H1 (cell line): ENCODE measurements around the gene WWP2. TPM values are rescaled to one million over a fixed set of nuclear protein-coding genes. Genes with fewer than 3 reads are reported as not detected.

Experiments
- CTCF ChIA-PET: fragments of 300-600 bp; sonication (Branson Sonifier 250); formaldehyde crosslinking; loops from one replicate; lab custom pipeline; 2021; ENCODE audit not compliant: partially characterized antibody; lab: Charles Lee
- POLR2A ChIA-PET: fragments of 300-600 bp; sonication (Branson Sonifier 250); formaldehyde crosslinking; loops from one replicate; lab custom pipeline; 2021; ENCODE audit warnings: inconsistent platforms; ENCODE audit not compliant: partially characterized antibody; lab: Charles Lee
- DNase-seq, 2 experiments: peaks; one replicate each; pipeline versions ENCODE4 v3.0.0 to v3.0.0-alpha.2; 2010 to 2022; ENCODE audit warnings: low spot score in 2 of 2, low read depth in 1 of 2, mixed read lengths in 1 of 2
- FAIRE-seq: peaks from 2 replicates; lab custom pipeline; 2011; peaks lifted over from hg19 to GRCh38; lab: Jason Lieb, UNC
- H2AFZ ChIP-seq: 2 replicates; pipeline ENCODE4 v1.8.1; 2012; ENCODE audit warnings: low read length, inconsistent platforms
- H2AK5ac ChIP-seq: 2 replicates; pipeline ENCODE4 v1.6.1; 2013; ENCODE audit warnings: low read depth, low read length
- H2BK120ac ChIP-seq: replicated peaks from 2 replicates; pipeline ENCODE3; 2013; ENCODE audit warnings: low read depth, low read length, inconsistent platforms
- H2BK12ac ChIP-seq: 2 replicates; pipeline ENCODE4 v1.6.1; 2013; ENCODE audit warnings: low read depth, low read length
- H2BK15ac ChIP-seq: 2 replicates; pipeline ENCODE4 v1.6.1; 2013; ENCODE audit warnings: low read length
- H2BK20ac ChIP-seq: 2 replicates; pipeline ENCODE4 v1.6.1; 2013; ENCODE audit warnings: low read length
- H2BK5ac ChIP-seq: 2 replicates; pipeline ENCODE4 v1.6.1; 2013; ENCODE audit warnings: low read depth, low read length
- H3K14ac ChIP-seq: 2 replicates; pipeline ENCODE4 v1.6.1; 2013; ENCODE audit warnings: inconsistent platforms; ENCODE audit not compliant: insufficient read length
- H3K18ac ChIP-seq: 2 replicates; pipeline ENCODE4 v1.6.1; 2013; ENCODE audit warnings: low read length; ENCODE audit errors: extremely low read depth
- H3K23ac ChIP-seq: 2 replicates; pipeline ENCODE4 v1.6.1; 2013; ENCODE audit warnings: inconsistent platforms; ENCODE audit not compliant: insufficient read length
- H3K23me2 ChIP-seq: 2 replicates; pipeline ENCODE4 v1.6.1; 2013; ENCODE audit warnings: low read depth, low read length
- H3K27ac ChIP-seq: 2 replicates; pipeline ENCODE4 v1.6.1; 2011; ENCODE audit warnings: low read depth, low read length, inconsistent platforms
- H3K27me3 ChIP-seq, 4 experiments: replicated peaks in 1 of 4; 1 replicate in 1 of 4; 2 replicates in 3 of 4; pipeline versions ENCODE4 v1.6.1 to v1.8.1; 2011 to 2013; ENCODE audit warnings: low read length in 3 of 4, mild to moderate bottlenecking in 3 of 4, inconsistent platforms in 2 of 4, mixed read lengths in 2 of 4, moderate library complexity in 1 of 4; ENCODE audit not compliant: control insufficient read depth in 3 of 4, insufficient read depth in 3 of 4; ENCODE audit errors: extremely low read depth in 1 of 4
- H3K36me3 ChIP-seq, 4 experiments: 2 replicates each; pipeline versions ENCODE4 v1.6.1 to v1.8.1; 2011 to 2013; ENCODE audit warnings: mild to moderate bottlenecking in 4 of 4, low read length in 3 of 4, moderate library complexity in 2 of 4, control low read depth in 1 of 4, inconsistent platforms in 1 of 4; ENCODE audit not compliant: insufficient read depth in 4 of 4, control insufficient read depth in 2 of 4
- H3K4ac ChIP-seq: replicated peaks from 2 replicates; pipeline ENCODE3; 2013; ENCODE audit warnings: low read length, low read depth, mixed read lengths, inconsistent platforms; ENCODE audit not compliant: insufficient read length
- H3K4me1 ChIP-seq, 4 experiments: replicated peaks in 1 of 4; 1 replicate in 1 of 4; 2 replicates in 3 of 4; pipeline versions ENCODE4 v1.6.1 to v1.8.1; 2011 to 2013; ENCODE audit warnings: low read length in 3 of 4, inconsistent platforms in 2 of 4, mixed read lengths in 1 of 4; ENCODE audit not compliant: insufficient read depth in 4 of 4, control insufficient read depth in 3 of 4
- H3K4me2 ChIP-seq, 2 experiments: 2 replicates each; pipeline versions ENCODE4 v1.6.1 to v1.8.1; 2011 to 2013; ENCODE audit warnings: low read depth in 2 of 2, low read length in 2 of 2, control low read depth in 1 of 2, inconsistent platforms in 1 of 2, mild to moderate bottlenecking in 1 of 2; ENCODE audit not compliant: insufficient read depth in 1 of 2
- H3K4me3 ChIP-seq, 4 experiments: fragments of 200-600, 300-600 bp in 1 of 4; sonication (generic), shearing (Covaris generic), sonication (Bioruptor Twin) in 1 of 4; 2 replicates each; pipeline versions ENCODE4 v1.5.1 to v1.8.1; 2011 to 2016; ENCODE audit warnings: low read length in 4 of 4, low read depth in 3 of 4, control low read depth in 2 of 4, inconsistent platforms in 2 of 4, mild to moderate bottlenecking in 2 of 4, mixed read lengths in 1 of 4, moderate library complexity in 1 of 4; ENCODE audit not compliant: insufficient read depth in 2 of 4; ENCODE audit errors: extremely low read depth in 1 of 4
- H3K56ac ChIP-seq: replicated peaks from 2 replicates; pipeline ENCODE3; 2013; ENCODE audit warnings: low read depth, mild to moderate bottlenecking, mixed read lengths, low read length, inconsistent platforms; ENCODE audit not compliant: insufficient read length
- H3K79me1 ChIP-seq: 2 replicates; pipeline ENCODE4 v1.6.1; 2013; ENCODE audit warnings: low read depth, low read length, control low read depth
- H3K79me2 ChIP-seq, 2 experiments: 2 replicates each; pipeline versions ENCODE4 v1.6.1 to v1.8.1; 2012 to 2013; ENCODE audit warnings: low read length in 2 of 2, mild to moderate bottlenecking in 2 of 2, inconsistent platforms in 1 of 2; ENCODE audit not compliant: insufficient read depth in 2 of 2, control insufficient read depth in 1 of 2
- H3K9ac ChIP-seq, 4 experiments: replicated peaks in 1 of 4; 1 replicate in 1 of 4; 2 replicates in 3 of 4; pipeline versions ENCODE4 v1.6.1 to v1.8.1; 2011 to 2013; ENCODE audit warnings: low read depth in 3 of 4, low read length in 3 of 4, control low read depth in 2 of 4, mild to moderate bottlenecking in 2 of 4, moderate library complexity in 2 of 4, inconsistent platforms in 1 of 4; ENCODE audit errors: extremely low read depth in 1 of 4
- H3K9me3 ChIP-seq, 2 experiments: 2 replicates each; pipeline versions ENCODE4 v1.6.1 to v1.8.1; 2012 to 2013; ENCODE audit warnings: mild to moderate bottlenecking in 2 of 2, moderate library complexity in 2 of 2, control low read depth in 1 of 2, inconsistent platforms in 1 of 2, low read depth in 1 of 2, low read length in 1 of 2, mixed read lengths in 1 of 2; ENCODE audit not compliant: insufficient read depth in 2 of 2
- H4K20me1 ChIP-seq, 2 experiments: replicated peaks in 1 of 2; 2 replicates each; pipeline versions ENCODE3 to v1.8.1; 2011 to 2013; ENCODE audit warnings: inconsistent platforms in 2 of 2, low read length in 2 of 2, mild to moderate bottlenecking in 1 of 2; ENCODE audit not compliant: insufficient read depth in 2 of 2, control insufficient read depth in 1 of 2
- H4K5ac ChIP-seq: 2 replicates; pipeline ENCODE4 v1.6.1; 2013; ENCODE audit warnings: low read length, low read depth, mixed read lengths, inconsistent platforms; ENCODE audit not compliant: insufficient read length
- H4K8ac ChIP-seq: 2 replicates; pipeline ENCODE4 v1.8.0; 2013; ENCODE audit warnings: mild to moderate bottlenecking, moderate library complexity, low read length, inconsistent platforms; ENCODE audit not compliant: insufficient read depth; ENCODE audit errors: extremely low read depth
- H4K91ac ChIP-seq: replicated peaks from 2 replicates; pipeline ENCODE3; 2013; ENCODE audit warnings: low read length, mixed read lengths, inconsistent platforms; ENCODE audit not compliant: insufficient read length
- SAP30 ChIP-seq: fragments of 300-600 bp; sonication (generic); IDR thresholded peaks from 2 replicates; pipeline ENCODE4 v1.7.1; 2012; ENCODE audit warnings: low read length, moderate library complexity, mild to moderate bottlenecking, inconsistent platforms; ENCODE audit not compliant: insufficient read depth, insufficient replicate concordance
- WGBS, 2 experiments: shearing (Covaris generic) in 1 of 2; methylation state at CpG; one replicate each; pipeline versions ENCODE4 v1.1.6 to v1.1.7; 2013 to 2015; ENCODE audit warnings: low lambda C conversion rate in 2 of 2, mixed read lengths in 2 of 2, inconsistent platforms in 1 of 2, low coverage in 1 of 2, missing lambda C conversion rate in 1 of 2; ENCODE audit not compliant: insufficient replicate concordance in 2 of 2, insufficient coverage in 1 of 2, insufficient read length in 1 of 2; ENCODE audit errors: extremely low coverage in 1 of 2, missing lambda C conversion rate in 1 of 2; 5-methylcytosine and 5-hydroxymethylcytosine counted together
- polyA plus RNA-seq, 7 experiments: library from polyadenylated mRNA; depleted of rRNA in 3 of 7; stranded (reverse) in 5 of 7; unstranded in 2 of 7; fragments of >200 nt in 5 of 7; fragments of 200-250 nt in 2 of 7; gene quantifications; 1 replicate in 5 of 7; 2 replicates in 1 of 7; 4 replicates in 1 of 7; pipeline versions ENCODE4 v1.2.1 to v1.2.3, GENCODE V29; 2011 to 2013; ENCODE audit warnings: missing spikeins in 2 of 7, mixed read lengths in 2 of 7
- total RNA-seq: library from RNA; stranded (reverse); fragmentation: NEBNext Ultra II Directional; extraction: Animal tissue kit (Norgen Biotek cat#: 25700); gene quantifications from 2 replicates; pipeline ENCODE4 v1.2.1, GENCODE V29; 2021

Gene WWP2
- total and polyA plus RNA-seq, 2 of the 8 experiments (the other 6 are each of a cell fraction or from before 2014, with no cell fraction given), result 14.1 to 42.2 TPM

DNA sequence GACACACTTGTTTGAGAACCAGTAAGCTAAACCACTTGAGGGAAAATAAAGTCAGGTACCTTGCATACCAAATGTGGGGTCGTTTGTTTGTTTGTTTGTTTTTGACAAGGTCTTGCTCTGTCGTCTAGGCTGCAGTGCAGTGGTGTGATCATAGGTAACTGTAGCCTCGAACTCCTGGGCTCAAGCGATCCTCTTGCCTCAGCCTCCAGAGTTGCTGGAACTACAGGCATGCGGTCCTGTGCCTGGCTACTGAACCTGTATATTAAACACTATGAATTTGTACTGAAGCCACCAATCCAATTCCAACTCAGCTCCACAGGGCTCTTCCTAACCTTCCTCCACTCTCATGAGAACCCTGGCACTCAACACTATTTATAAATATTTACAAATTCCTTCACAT is 51.9 kb downstream of the WWP2 start:
- POLR2A ChIA-PET, result interaction anchor here (0.9 kb wide), 1 partner anchor 10 kb away, joined by 3 read pairs; no protein-coding TSS in a partner anchor
- Histone ChIP-seq H3K4me1 (peaks cover 0 to 6% (median 5%) of the 10 kb centered on the region in 4 experiments; a peak in 6 of 7 replicates), H3K9me3 (no peaks in the 10 kb centered on the region), H2AFZ (no peak overlapping the region), H3K18ac (no peak overlapping the region), H3K56ac (no peak overlapping the region), H2BK15ac (no peak overlapping the region), H3K9ac (no peak overlapping the region), H2AK5ac (no peak overlapping the region), H3K36me3 (no peaks in the 10 kb centered on the region; a peak in 1 of 8 replicates), H4K8ac (no peak overlapping the region), H3K27ac (no peak overlapping the region), H2BK12ac (no peak overlapping the region), H4K5ac (no peak overlapping the region), H2BK20ac (no peak overlapping the region), H3K4me3 (no peak overlapping the region), H2BK120ac (no peak overlapping the region), H3K4me2 (no peak overlapping the region), H3K23me2 (no peaks in the 10 kb centered on the region), H3K14ac (no peak overlapping the region), H3K23ac (no peak overlapping the region), H3K79me1 (no peaks in the 10 kb centered on the region), H2BK5ac (no peak overlapping the region), H4K20me1 (no peaks in the 10 kb centered on the region), H4K91ac (no peak overlapping the region), H3K79me2 (no peaks in the 10 kb centered on the region), H3K27me3 (no peaks in the 10 kb centered on the region), H3K4ac (no peak overlapping the region)
- DNase-seq (no peak), FAIRE-seq (no peak)
- CTCF ChIA-PET, result interaction anchor here (1.1 to 5.8 kb wide), 3 partner anchors 17 to 99 kb away, joined by 3 to 33 read pairs (median 4); no protein-coding TSS in a partner anchor
- 93% methylated on average over 5 of the region's 5 CpGs; no CpG with 5 or more reads in 1 of the 2 experiments for WGBS, 2 experiments
- TF ChIP-seq SAP30, result no peak
